Activated CD4-positive, alpha-beta T cell treated with anti-CD3 and anti-CD28 coated beads for 36 hours (primary cell): ENCODE measurements around the gene SLC25A42. TPM values are rescaled to one million over a fixed set of nuclear protein-coding genes. Genes with fewer than 3 reads are reported as not detected.

Source experiments
- ATAC-seq: fragments of 200-7000 bp; cut with Tn5 transposase; one replicate; pipeline ENCODE4 v1.10.0; 2021; ENCODE audit warnings: mild to moderate bottlenecking, moderate library complexity
- CTCF ChIA-PET: fragments of 350-600 bp; sonication (Branson Sonifier 250); formaldehyde crosslinking; loops from one replicate; lab custom pipeline; 2021; ENCODE audit warnings: antibody characterized with exemption; lab: Charles Lee
- POLR2A ChIA-PET: fragments of 350-600 bp; sonication (Branson Sonifier 250); formaldehyde crosslinking; loops from one replicate; lab custom pipeline; 2021; ENCODE audit warnings: antibody characterized with exemption, inconsistent platforms; lab: Charles Lee
- DNase-seq: peaks from one replicate; pipeline ENCODE4 v3.0.0-alpha.2; 2020
- H3K27ac Mint-ChIP-seq: one replicate; pipeline ENCODE4 v1.8.0; 2021; ENCODE audit warnings: mixed read lengths
- H3K27me3 Mint-ChIP-seq: one replicate; pipeline ENCODE4 v1.8.0; 2021; ENCODE audit warnings: mixed read lengths
- H3K36me3 Mint-ChIP-seq: one replicate; pipeline ENCODE4 v1.8.0; 2021; ENCODE audit warnings: low read depth, mixed read lengths
- H3K4me1 Mint-ChIP-seq: one replicate; pipeline ENCODE4 v1.8.0; 2021; ENCODE audit warnings: mixed read lengths
- H3K4me3 Mint-ChIP-seq: one replicate; pipeline ENCODE4 v1.8.0; 2021; ENCODE audit warnings: mild to moderate bottlenecking, moderate library complexity, mixed read lengths
- H3K9me3 Mint-ChIP-seq: one replicate; pipeline ENCODE4 v1.8.0; 2021; ENCODE audit warnings: low read depth, mixed read lengths
- intact Hi-C, 2 experiments: fragments of 100-400 bp; cut with DNase I in 1 of 2; cut with micrococcal nuclease in 1 of 2; formaldehyde crosslinking; loops; one replicate each; pipeline versions ENCODE4 v1.14.2 to v1.15.1; 2022 to 2024; cut with DNase I, micrococcal nuclease
- total RNA-seq, 2 experiments: library from RNA; stranded (reverse); gene quantifications; one replicate each; pipeline ENCODE4 v1.2.3, GENCODE V29; 2021

Gene SLC25A42
- total RNA-seq, 2 experiments from 2014 or later: 10.4 to 10.6 TPM

DNA sequence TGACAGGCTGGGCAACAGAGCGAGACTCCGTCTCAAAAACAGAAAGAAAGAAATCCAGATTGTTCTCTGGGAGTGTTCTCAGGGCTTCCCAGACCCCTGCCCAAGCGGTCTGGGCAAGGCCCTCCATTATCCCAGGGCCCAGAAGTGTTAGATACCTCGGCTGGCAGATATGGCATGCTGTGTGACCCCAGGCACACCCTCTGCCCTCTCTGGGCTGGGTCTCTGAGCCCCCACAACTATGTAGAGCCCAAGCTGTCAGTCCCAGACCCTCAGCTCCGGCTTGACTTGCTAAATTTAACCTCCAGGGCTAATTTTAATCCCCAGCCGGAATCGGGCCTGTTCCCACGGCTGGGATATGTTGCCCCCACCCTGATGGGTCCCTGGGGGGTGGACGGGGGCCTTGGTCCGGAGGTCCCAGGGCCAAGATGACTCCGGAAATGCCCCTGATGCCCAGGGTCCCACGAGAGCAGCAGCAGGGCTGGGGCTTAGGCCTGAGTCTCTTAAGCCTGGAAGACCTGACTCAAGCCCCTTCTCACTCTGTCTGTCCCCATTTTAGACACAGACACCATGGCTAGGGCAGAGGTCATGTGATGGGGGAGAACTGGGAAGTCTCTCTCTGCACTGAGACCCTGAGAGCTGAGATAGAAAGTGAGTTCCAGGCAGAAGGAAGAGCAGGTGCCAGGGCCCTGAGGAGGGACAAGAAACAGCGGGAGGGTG, 89.0 kb downstream of the SLC25A42 start:
- H3K36me3 Mint-ChIP-seq: peaks cover 13% of the 10 kb centered on the region
- ChIA-PET CTCF (interaction anchor here (1.2 kb wide), 1 partner anchor 12 kb away, joined by 5 read pairs; no protein-coding TSS in a partner anchor), POLR2A (interaction anchor here (0.6 kb wide), 1 partner anchor 225 kb away, joined by 3 read pairs; no protein-coding TSS in a partner anchor)
- ATAC-seq (no peak), DNase-seq (no peak)
- no peaks in the 10 kb centered on the region for H3K9me3 Mint-ChIP-seq
- no peaks in the 10 kb centered on the region for H3K4me1 Mint-ChIP-seq
- H3K4me3 Mint-ChIP-seq: no peak overlapping the region
- H3K27me3 Mint-ChIP-seq: no peaks in the 10 kb centered on the region
- no peak overlapping the region for H3K27ac Mint-ChIP-seq
- intact Hi-C loops: no loop called here

DNA sequence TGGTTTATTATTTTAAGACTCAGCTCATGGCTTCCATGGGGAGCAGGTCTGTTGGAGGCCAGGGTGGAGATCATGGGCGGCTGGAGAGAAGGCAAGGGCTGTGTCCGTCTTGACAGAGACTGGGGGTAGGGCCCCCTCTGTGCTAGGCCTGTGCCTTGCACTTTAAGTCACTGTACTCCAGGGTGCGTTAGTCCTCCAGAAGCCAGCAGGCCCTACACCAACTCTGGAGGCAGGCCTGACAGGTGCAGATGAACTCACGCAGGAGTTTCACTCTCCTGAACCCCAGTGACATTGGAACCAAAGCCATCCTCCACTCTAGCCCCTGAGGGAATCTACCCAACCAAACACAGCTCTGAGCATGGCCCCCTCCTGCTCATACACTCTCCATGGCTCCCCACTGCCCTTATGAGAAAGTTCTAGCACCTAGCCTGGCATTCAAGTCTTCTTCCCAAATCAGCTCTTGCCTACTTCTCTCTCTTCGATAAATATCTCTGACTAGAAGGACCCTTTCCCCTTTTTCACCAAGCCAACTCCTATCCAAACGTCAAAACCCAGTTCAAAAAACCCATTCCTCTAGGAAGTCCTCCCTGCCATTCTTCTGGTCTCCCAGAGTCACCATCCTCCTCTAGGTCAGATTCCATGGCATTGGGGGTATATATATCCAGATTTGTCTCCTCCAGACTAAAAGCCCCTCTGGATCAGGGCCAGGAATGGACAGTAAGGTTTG, 91.1 kb downstream of the SLC25A42 start:
- H3K9me3 Mint-ChIP-seq: no peaks in the 10 kb centered on the region

DNA sequence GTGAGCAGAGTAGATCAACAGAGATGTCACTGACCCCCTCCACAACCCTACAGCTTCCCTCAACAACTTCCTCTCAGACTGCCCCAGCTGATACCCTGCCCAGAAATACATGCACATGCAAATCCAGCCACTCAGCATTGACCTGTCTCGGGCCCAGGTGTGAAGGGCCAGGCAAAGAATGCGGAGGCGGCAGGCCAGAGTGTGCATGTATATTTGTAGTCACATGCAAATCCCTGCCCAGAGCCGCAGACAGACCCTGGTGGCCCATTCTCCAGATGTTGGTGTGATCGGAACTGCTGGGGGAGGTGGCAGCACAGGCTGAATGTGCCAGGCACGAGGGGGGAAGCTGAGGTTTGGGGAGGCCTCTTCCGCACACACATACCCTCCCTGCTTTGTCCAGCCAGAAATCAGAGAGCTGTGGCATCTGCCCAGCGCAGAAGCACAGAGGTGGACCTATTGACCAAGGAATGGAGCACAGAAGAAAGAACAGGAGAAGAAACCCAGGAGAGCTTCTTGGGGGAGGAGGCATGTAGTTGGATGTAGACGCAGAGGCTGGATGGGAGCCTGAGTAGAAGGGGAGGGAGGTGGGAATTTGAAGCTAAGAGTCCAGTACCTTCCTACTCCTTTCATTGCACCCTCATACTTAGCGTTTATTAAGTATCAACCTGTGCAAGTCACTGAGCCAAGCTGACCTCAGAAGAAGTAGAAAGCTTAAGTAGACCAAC, 91.9 kb downstream of the SLC25A42 start:
- POLR2A ChIA-PET: no interaction called here
- no peak for ATAC-seq
- H3K27ac Mint-ChIP-seq: no peak overlapping the region

More for the DNA sequence above, 91.1 kb downstream of the SLC25A42 start:
- Mint-ChIP-seq H3K4me3 (no peak overlapping the region), H3K27ac (no peak overlapping the region), H3K27me3 (no peaks in the 10 kb centered on the region), H3K4me1 (no peaks in the 10 kb centered on the region), H3K36me3 (peaks cover 12% of the 10 kb centered on the region)
- no peak for DNase-seq
- ChIA-PET POLR2A (no interaction called here), CTCF (interaction anchor here (0.6 to 1.4 kb wide), 2 partner anchors 21 to 40 kb away, joined by 3 to 5 read pairs; no protein-coding TSS in a partner anchor)
- intact Hi-C loops: no loop called here
- no peak for ATAC-seq

DNA sequence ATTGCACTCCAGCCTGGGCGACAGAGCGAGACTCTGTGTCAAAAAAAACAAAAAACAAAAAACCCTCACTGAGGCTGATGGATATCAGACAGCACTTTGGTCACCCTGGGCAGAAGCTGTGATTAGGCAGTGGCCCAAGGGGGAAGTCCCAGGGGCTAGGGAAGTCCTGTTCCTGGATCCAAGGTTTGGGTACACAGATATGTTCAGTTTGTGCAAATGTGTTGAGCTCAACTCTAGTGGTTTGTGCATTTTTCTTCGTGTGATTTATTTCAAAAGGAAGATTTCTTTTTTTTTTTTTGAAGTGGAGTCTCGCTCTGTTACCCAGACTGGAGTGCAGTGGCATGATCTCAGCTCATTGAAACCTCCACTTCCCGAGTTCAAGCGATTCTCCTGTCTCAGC, 94.0 kb downstream of the SLC25A42 start:
- Mint-ChIP-seq H3K4me1 (no peaks in the 10 kb centered on the region), H3K4me3 (no peak overlapping the region), H3K27me3 (no peaks in the 10 kb centered on the region), H3K9me3 (no peaks in the 10 kb centered on the region), H3K27ac (no peak overlapping the region), H3K36me3 (peaks cover 12% of the 10 kb centered on the region)
- no peak for DNase-seq
- no peak for ATAC-seq
- intact Hi-C loops: no loop called here
- POLR2A ChIA-PET: no interaction called here
- CTCF ChIA-PET: interaction anchor here (0.6 to 1.1 kb wide), 3 partner anchors 19 to 68 kb away, joined by 3 to 4 read pairs (median 3); no protein-coding TSS in a partner anchor

More for the DNA sequence above, 91.9 kb downstream of the SLC25A42 start:
- no peak overlapping the region for H3K4me3 Mint-ChIP-seq
- no peaks in the 10 kb centered on the region for H3K4me1 Mint-ChIP-seq
- DNase-seq: no peak
- H3K9me3 Mint-ChIP-seq: no peaks in the 10 kb centered on the region
- CTCF ChIA-PET: interaction anchor here (0.8 to 1.9 kb wide), 5 partner anchors 10 to 23 kb away, joined by 3 to 9 read pairs (median 5); partner anchors contain the start of gene MEF2B
- intact Hi-C loops: no loop called here
- H3K27me3 Mint-ChIP-seq: no peaks in the 10 kb centered on the region
- peaks cover 12% of the 10 kb centered on the region for H3K36me3 Mint-ChIP-seq

DNA sequence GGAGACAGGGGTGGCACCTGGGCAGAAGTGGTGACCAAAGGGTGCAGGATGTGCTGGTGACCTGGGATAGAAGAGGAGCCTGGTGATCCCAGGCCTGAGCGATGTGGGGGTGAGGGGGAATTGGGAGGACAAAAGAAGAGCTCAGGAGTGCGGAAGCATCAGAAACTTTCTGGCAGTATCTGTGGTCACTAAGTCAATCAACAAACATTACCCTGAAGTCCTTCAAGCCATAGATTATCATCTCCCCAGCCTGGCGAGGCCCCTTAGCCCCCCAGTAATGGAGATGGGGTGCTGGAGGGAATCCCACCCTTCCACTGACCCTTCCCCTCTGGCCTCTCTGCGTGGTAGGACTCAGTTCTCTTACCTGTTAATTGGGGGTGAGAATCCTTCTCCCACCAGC, 95.7 kb downstream of the SLC25A42 start:
- ATAC-seq (no peak), DNase-seq (no peak)
- ChIA-PET POLR2A (no interaction called here), CTCF (interaction anchor here (0.6 to 1.9 kb wide), 2 partner anchors 15 to 60 kb away, joined by 5 to 7 read pairs; no protein-coding TSS in a partner anchor)
- Mint-ChIP-seq H3K36me3 (peaks cover 12% of the 10 kb centered on the region), H3K27ac (no peak overlapping the region), H3K4me1 (no peaks in the 10 kb centered on the region), H3K9me3 (no peaks in the 10 kb centered on the region), H3K4me3 (no peak overlapping the region), H3K27me3 (no peaks in the 10 kb centered on the region)
- intact Hi-C loops: no loop called here

DNA sequence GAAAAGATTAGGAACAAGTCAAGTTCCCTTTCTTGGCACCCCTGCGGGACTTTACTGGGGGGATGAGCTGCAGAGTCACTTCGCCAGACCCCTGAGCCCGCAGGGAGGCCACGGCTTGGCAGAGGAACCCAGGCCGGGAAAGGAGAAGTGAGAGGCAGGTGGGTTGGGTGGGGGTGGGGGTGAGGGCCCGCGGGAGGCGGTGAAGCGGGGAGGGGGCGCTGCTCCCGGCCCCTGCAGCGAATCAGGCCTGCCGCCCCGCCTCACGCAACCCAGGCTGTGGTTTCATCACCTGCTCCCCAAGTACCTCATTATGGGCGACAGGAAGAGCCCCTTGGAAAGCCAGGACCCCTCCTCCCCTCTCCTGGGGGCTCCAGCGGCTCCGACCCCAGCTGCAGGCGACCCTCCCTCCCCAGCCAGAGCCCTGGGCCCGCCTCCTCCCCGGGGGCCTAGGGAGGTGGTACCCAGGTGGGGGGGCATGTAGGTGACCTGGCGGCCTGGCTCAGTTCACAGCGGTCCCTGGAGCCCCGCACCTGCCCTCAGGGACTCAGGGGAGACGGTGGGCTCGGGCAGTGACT, 96.8 kb downstream of the SLC25A42 start:
- Mint-ChIP-seq H3K27ac (no peak overlapping the region), H3K4me1 (no peaks in the 10 kb centered on the region), H3K27me3 (no peaks in the 10 kb centered on the region), H3K36me3 (peaks cover 12% of the 10 kb centered on the region), H3K4me3 (no peak overlapping the region), H3K9me3 (no peaks in the 10 kb centered on the region)
- no peak for DNase-seq
- CTCF ChIA-PET: interaction anchor here (1.9 kb wide), 1 partner anchor 14 kb away, joined by 7 read pairs; no protein-coding TSS in a partner anchor
- no peak for ATAC-seq
- intact Hi-C loops: no loop called here
- POLR2A ChIA-PET: no interaction called here

DNA sequence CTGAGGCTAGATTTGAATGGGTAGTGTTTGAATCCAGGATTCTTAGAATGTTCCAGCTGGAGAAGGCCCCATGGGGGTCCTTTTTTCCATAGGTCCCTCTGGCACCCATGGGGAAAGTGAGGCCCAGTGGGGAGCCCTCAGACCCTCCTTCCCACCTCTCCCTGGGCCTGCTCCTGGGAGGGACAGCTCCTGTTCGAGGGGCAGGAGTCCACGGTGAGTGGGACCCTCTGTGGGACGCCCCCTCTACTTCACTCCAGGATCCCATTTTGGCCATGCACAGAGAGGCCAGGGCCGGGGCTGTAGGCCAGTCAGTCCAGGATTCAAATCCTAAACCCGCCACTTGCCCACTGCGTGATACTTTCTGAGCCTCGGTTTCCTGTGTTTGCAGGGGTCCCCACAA, 98.7 kb downstream of the SLC25A42 start:
- Mint-ChIP-seq H3K9me3 (no peaks in the 10 kb centered on the region), H3K4me3 (no peak overlapping the region), H3K36me3 (no peaks in the 10 kb centered on the region), H3K27ac (no peak overlapping the region), H3K27me3 (no peaks in the 10 kb centered on the region), H3K4me1 (no peaks in the 10 kb centered on the region)
- ATAC-seq: no peak
- POLR2A ChIA-PET: no interaction called here
- CTCF ChIA-PET: interaction anchor here (0.6 kb wide), 1 partner anchor 603 kb away, joined by 3 read pairs; no protein-coding TSS in a partner anchor
- intact Hi-C loops: no loop called here
- no peak for DNase-seq

Other genes with a start within 250 kb of the SLC25A42 start
- 10 to 100 TPM; 72.4 to 74.0 TPM for gene UPF1, start 232.0 kb upstream of the SLC25A42 start, total RNA-seq
- under 1 TPM; 0.11 to 0.16 TPM for gene CERS1, start 167.8 kb upstream of the SLC25A42 start, total RNA-seq
- gene COPE, start 144.6 kb upstream of the SLC25A42 start, total RNA-seq: 100 to 1,000 TPM; 158 to 182 TPM
- gene DDX49, start 144.3 kb upstream of the SLC25A42 start, total RNA-seq: 10 to 100 TPM; 51.4 to 53.4 TPM
- under 1 TPM; 0.46 to 0.62 TPM for gene HOMER3, start 122.8 kb upstream of the SLC25A42 start, total RNA-seq
- gene SUGP2, start 30.5 kb upstream of the SLC25A42 start, total RNA-seq: 100 to 1,000 TPM in 1 of 2 experiments, 10 to 100 TPM in 1; 89.8 to 104 TPM
- 10 to 100 TPM; 33.0 to 40.8 TPM for gene ARMC6, start 30.4 kb upstream of the SLC25A42 start, total RNA-seq
- gene TMEM161A, start 74.5 kb downstream of the SLC25A42 start, total RNA-seq: 10 to 100 TPM; 26.8 to 31.9 TPM
- gene MEF2B, start 106.3 kb downstream of the SLC25A42 start, total RNA-seq: 1 to 10 TPM; 1.9 to 2.1 TPM
- 10 to 100 TPM; 19.5 to 25.3 TPM for gene BORCS8, start 128.2 kb downstream of the SLC25A42 start, total RNA-seq
- gene RFXANK, start 128.3 kb downstream of the SLC25A42 start, total RNA-seq: 10 to 100 TPM; 56.2 to 68.5 TPM
- 10 to 100 TPM; 34.7 to 46.6 TPM for gene NR2C2AP, start 139.4 kb downstream of the SLC25A42 start, total RNA-seq
- not detected for gene NCAN, start 148.0 kb downstream of the SLC25A42 start, total RNA-seq
- not detected for gene TM6SF2, start 209.3 kb downstream of the SLC25A42 start, total RNA-seq